Measurements from ENCODE around the gene MMD. TPM values are rescaled to one million over a fixed set of nuclear protein-coding genes. Genes with fewer than 3 reads are reported as not detected.

The MMD gene
- total RNA-seq, 1 donor from 2014 or later: 16.7 TPM

DNA sequence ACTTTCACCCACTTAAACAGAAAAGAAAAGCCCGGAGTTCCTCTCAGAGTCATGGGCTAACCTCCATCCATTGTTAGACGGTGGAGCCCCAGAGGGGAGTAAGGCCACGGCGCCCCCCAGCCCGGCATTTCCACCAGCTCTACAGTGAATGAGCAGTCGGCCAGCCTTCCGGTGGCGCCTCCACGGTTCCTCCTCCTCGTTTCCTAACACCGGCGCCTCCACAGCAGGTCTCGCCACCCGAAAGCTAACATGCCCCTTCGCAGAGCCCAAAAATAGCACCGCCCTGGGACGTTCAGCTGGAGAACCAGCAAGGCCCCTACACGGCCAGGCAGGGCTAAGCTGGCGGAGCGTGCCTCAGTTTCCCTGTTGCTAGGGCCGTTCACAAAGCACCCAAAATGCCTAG lies 858 bp downstream of the MMD start:
- H3K27ac ChIP-seq: peak overlapping the region; percentile 63
- intact Hi-C loops (cut with DNase I): no loop called here
- H3K27me3 ChIP-seq: no peaks in the 10 kb centered on the region
- peaks cover 20% of the 10 kb centered on the region for H3K4me1 ChIP-seq
- H3K36me3 ChIP-seq: no peaks in the 10 kb centered on the region
- no peak for DNase-seq (ENCODE audit: extremely low spot score in 2 of 2)
- no peaks in the 10 kb centered on the region for H3K9me3 ChIP-seq
- H3K4me3 ChIP-seq: peak overlapping the region; percentile 67 to 73
- TF ChIP-seq, protein P1, sequence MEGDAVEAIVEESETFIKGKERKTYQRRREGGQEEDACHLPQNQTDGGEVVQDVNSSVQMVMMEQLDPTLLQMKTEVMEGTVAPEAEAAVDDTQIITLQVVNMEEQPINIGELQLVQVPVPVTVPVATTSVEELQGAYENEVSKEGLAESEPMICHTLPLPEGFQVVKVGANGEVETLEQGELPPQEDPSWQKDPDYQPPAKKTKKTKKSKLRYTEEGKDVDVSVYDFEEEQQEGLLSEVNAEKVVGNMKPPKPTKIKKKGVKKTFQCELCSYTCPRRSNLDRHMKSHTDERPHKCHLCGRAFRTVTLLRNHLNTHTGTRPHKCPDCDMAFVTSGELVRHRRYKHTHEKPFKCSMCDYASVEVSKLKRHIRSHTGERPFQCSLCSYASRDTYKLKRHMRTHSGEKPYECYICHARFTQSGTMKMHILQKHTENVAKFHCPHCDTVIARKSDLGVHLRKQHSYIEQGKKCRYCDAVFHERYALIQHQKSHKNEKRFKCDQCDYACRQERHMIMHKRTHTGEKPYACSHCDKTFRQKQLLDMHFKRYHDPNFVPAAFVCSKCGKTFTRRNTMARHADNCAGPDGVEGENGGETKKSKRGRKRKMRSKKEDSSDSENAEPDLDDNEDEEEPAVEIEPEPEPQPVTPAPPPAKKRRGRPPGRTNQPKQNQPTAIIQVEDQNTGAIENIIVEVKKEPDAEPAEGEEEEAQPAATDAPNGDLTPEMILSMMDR (IDR thresholded peaks at IDR 0.05): no peak
- TF ChIP-seq POLR2A (IDR thresholded peaks at IDR 0.05) (no peak), POLR2AphosphoS5 (IDR thresholded peaks at IDR 0.05; ENCODE audit: insufficient read depth in 1 of 2, low read depth in 1 of 2) (no peak)

DNA sequence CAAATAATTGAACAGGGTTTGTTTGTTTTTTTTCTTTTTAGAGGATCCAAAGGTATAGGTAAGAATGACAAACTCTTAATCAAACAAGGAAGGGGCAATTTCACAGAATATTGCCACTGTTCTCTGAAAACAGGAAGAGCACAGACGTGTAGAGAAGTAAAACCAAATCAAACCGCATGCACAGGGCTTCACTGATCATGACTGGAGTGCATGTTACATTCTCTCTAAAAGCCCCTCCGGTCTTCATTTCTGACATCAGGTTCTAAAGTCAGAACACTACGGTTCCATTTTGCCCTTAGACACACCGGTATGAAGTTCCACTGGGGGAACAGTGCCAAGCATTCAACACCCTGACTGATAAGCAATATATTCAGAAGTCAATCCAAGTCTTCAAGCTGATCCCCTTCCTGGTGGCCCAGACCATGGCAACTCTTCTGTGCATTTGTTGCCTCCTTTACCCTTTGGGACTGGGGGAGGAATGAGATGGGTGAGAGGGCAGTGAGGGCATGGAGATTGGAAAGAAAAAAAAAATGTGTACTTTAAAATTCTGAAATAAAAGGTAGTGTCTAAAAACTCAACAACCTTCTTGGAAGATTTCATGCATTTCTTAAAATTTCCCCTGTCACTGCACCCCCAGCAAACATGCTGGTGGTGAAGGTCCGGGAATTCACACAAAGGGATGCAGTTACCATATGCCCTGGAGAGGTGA lies 1.4 kb downstream of the MMD start:
- Histone ChIP-seq H3K36me3 (no peaks in the 10 kb centered on the region), H3K27me3 (no peaks in the 10 kb centered on the region), H3K4me3 (peak overlapping the region; percentile 67 to 73), H3K4me1 (peaks cover 20% of the 10 kb centered on the region), H3K27ac (no peak overlapping the region), H3K9me3 (no peaks in the 10 kb centered on the region)
- no peak for TF ChIP-seq POLR2A (IDR thresholded peaks at IDR 0.05)
- TF ChIP-seq POLR2AphosphoS5 (IDR thresholded peaks at IDR 0.05; ENCODE audit: insufficient read depth in 1 of 2, low read depth in 1 of 2): no peak
- TF ChIP-seq, protein P1 (IDR thresholded peaks at IDR 0.05): no peak
- no peak for DNase-seq (ENCODE audit: extremely low spot score in 2 of 2)
- intact Hi-C loops (cut with DNase I): no loop called here

DNA sequence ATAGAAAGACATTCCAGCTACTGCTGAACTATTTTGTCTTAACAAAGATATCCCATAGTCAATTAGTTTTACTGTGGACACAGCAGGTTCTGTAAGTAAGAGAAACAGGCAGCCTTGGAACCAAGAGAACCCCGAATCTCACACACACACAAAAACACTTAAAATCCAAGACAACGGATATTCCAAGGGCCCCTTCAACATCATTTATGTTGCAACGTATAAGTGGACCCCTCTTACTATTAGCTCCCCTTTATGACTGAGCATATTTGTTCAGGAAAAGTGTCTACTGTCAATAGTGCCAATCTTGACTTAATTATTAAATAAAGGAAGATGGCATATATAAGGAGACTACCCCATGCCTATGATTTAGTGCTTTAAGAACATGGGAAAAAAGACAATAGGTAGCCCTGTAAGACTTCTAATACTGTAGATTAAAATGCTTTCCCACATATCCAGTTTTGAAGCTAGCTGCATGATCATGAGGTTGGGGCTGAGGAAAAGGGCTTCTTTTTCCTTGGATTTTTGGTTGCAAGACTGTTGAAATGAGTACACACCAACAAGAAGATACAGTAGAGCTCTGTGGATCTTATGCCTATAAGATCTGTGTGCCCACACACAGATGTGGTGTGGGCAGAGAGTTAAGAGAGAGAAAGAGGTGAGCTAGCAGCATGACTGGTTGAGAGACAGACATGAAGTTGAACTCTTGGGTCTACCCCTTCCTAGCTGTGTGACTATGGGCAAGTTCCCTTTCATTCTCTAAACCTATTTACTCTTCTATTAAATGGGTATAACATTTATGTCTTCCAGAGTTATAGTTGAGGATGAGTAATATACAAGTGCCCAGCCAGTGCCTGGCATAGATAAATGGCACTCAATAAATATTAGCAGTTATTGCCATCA lies 3.0 kb downstream of the MMD start:
- Histone ChIP-seq H3K27me3 (no peaks in the 10 kb centered on the region), H3K9me3 (no peaks in the 10 kb centered on the region), H3K4me1 (peaks cover 20% of the 10 kb centered on the region), H3K36me3 (no peaks in the 10 kb centered on the region), H3K4me3 (no peak overlapping the region), H3K27ac (no peak overlapping the region)
- TF ChIP-seq, protein P1 (IDR thresholded peaks at IDR 0.05): no peak
- TF ChIP-seq POLR2A (IDR thresholded peaks at IDR 0.05) (no peak), POLR2AphosphoS5 (IDR thresholded peaks at IDR 0.05; ENCODE audit: insufficient read depth in 1 of 2, low read depth in 1 of 2) (no peak)
- no peak for DNase-seq (ENCODE audit: extremely low spot score in 2 of 2)
- intact Hi-C loops (cut with DNase I): no loop called here

GRCh38 chr17:55417411-55418268 lies 4.0 kb downstream of the MMD start:
- Histone ChIP-seq H3K27ac (no peak overlapping the region), H3K4me1 (peaks cover 18% of the 10 kb centered on the region), H3K4me3 (no peak overlapping the region), H3K27me3 (no peaks in the 10 kb centered on the region), H3K36me3 (no peaks in the 10 kb centered on the region), H3K9me3 (no peaks in the 10 kb centered on the region)
- TF ChIP-seq, protein P1 (IDR thresholded peaks at IDR 0.05): no peak
- TF ChIP-seq POLR2A (IDR thresholded peaks at IDR 0.05): no peak
- no peak for TF ChIP-seq POLR2AphosphoS5 (IDR thresholded peaks at IDR 0.05; ENCODE audit: insufficient read depth in 1 of 2, low read depth in 1 of 2)
- DNase-seq (ENCODE audit: extremely low spot score in 2 of 2): no peak
- intact Hi-C loops (cut with DNase I): no loop called here

Data from vagina (tissue), 2 donors.